Cortex of kidney (tissue), 1 donor: ENCODE data around the gene LRRC70.
"Not testable (repeated sequence)": the region's sequence is repeated elsewhere in the genome, so short reads cannot be mapped to it uniquely, and the experiment has no call there.

Experiments
- DNase-seq: peaks from one replicate; lab custom pipeline; 2025; lab: John Stamatoyannopoulos, UW

The LRRC70 gene

GRCh38 chr5:62608529-62609511, 30.2 kb downstream of the LRRC70 start:
- DNase-seq = no peak

DNA sequence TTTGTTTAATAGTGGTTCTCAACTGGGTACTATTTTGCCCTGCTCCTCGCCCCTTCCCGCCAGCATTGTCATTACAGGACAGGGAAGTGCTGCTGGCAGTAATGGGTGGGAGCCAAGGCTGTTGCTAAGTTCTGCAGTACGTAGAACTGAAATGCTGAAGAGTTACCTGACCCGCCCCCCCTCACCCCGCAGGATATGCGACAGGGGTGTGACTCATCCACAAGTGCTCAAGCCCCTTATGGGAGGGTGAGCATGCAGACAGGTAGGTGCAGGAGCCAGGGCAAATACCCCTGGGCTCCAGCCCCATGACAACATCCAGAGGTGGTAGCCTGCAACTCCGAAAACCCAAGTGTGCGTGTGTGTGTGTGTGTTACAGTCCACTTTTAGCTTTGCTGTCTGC, 35.7 kb downstream of the LRRC70 start:
- no peak for DNase-seq

GRCh38 chr5:62616615-62617277, 38.1 kb downstream of the LRRC70 start:
- no peak for DNase-seq

DNA sequence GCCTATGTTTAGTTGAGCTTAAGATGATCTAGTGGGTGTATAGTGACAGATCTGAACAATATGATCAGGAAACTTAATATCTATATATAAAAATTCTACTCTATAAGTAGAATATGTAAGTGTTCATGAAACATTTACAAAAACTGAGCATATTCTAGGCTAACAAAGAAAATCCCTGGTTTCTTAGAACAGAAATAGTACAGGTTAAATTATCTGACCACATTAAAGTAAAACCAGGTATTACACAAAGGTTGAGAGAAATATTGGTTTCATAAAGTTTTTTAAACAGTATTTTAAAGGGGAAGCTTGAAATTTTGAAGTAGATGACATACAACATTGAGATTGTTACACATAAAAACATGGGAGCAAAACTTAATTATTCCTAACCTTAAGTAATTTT, 39.3 kb downstream of the LRRC70 start:
- no peak for DNase-seq

DNA sequence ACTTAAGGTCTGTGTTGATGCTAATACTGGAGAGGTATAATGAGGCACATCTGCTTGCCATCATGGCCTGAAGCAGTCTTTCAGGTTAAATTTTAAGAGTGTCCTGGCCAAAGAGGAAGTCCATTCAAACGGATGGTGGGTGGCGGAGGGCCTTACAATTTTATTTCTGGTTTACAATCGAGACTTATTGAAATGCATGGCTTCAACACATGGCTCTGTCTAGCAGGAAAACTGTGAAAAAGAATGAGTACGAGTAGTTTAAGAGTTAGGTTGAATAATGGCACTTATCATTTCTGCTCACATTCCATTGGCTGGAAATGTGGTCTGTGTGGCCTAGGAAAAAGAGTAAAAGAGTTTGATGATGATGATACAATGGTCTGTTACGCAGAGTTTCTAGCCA, 42.1 kb downstream of the LRRC70 start:
- no peak for DNase-seq

DNA sequence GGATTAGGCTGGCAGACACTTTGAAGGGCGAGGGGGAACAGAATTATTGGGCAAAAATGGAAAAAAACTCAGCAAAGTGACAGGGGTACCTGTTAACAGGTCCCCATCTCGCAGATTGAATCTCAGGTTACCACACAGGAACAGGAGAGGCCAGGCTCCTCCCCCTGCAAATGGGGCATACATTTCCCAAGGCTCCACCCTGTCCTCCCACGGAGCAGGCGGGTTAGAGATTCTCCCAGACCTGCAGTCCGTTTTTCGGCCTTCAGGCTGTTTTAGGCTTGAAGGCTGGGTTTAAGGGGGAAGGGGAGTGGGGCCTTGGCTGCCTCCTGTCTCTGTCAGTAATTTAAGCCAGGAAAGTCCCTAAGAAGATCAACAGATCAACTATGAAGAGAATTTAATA, 42.7 kb downstream of the LRRC70 start:
- no peak for DNase-seq

- DNase-seq = no peak
These were observed 44.7 kb downstream of the LRRC70 start for GRCh38 chr5:62623271-62623670.

GRCh38 chr5:62624436-62624835, 45.8 kb downstream of the LRRC70 start:
- not testable (repeated sequence) for DNase-seq

DNA sequence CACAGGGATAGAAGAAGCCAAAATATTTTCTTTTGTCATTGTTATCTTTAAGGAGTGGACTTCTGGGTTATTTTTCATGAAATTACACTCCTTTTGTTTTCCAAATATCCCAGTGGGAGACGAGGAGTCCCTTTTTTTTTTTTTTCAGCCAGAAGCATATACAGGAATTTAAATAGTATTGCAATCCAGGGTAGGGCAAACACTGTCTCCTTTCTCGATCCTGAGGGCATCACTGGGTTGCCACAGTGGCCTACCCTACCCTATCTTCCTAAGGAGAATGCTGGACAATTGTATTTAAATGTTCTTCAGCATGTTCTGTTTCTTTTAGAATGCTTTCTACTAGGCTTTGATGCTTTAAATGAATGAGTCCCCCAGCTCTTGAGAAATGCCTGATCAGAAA, 47.9 kb downstream of the LRRC70 start:
- no peak for DNase-seq

DNA sequence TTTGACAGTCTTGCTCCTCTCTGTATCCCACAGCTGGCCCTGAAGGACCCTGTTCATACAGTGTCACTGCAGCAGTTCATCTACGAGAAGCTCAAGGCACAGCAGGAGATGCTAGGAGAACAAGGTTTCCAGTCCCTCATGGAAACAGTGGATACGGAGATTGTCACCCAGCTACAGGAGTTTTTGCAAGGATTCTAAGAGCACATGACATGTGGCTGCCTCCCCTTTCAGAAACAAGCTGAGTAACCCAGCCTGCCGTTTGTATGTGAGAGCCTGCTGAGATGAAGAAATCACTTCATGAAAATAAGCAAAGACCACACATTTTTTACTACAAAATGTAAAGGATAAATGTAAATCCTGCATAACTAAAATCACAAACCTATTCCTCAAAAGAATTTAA, 48.5 kb downstream of the LRRC70 start:
- no peak for DNase-seq

DNA sequence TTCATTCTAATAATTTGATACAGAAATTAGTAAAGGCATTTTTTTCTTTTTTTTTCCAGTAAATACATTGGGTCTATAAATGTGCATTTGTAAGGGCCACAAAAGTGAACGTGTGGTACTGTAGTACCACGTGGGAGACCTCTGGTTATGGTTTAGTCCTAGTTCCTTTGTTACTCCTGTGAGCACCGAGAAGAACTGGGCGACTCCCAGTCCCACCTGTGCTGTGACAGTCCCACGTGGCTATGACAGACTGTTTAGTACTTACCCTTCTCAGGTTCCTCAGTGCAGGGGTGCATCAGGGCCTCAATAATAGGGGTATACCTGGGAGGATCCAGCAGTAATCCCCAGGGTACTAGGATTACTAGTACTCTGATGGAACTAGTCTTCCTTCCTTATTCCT, 49.3 kb downstream of the LRRC70 start:
- no peak for DNase-seq
